HFF-Myc (cell line): ENCODE data around the gene HHATL.

Source experiments
- DNase-seq: peaks from one replicate; pipeline ENCODE4 v3.0.0-alpha.2; 2011; ENCODE audit warnings: low read depth; ENCODE audit errors: extremely low read depth
- H3K4me3 ChIP-seq: replicated peaks from 2 replicates; pipeline ENCODE4 v1.5.1; 2011; ENCODE audit warnings: low read depth, mild to moderate bottlenecking, control low read depth, low read length
- CTCF ChIP-seq: IDR thresholded peaks from 2 replicates; pipeline ENCODE4 v1.5.1; 2012; ENCODE audit warnings: mild to moderate bottlenecking, low read depth, low read length, control low read depth; ENCODE audit errors: missing control alignments

HHATL gene

GRCh38 chr3:42707620-42708355, 5.2 kb upstream of the HHATL start:
- DNase-seq: no peak
- TF ChIP-seq CTCF: no peak
- no peak overlapping the region for H3K4me3 ChIP-seq

- no peak for DNase-seq
- H3K4me3 ChIP-seq: no peak overlapping the region
- TF ChIP-seq CTCF: no peak
Measured at GRCh38 chr3:42706721-42707619, 4.4 kb upstream of the HHATL start.

GRCh38 chr3:42705962-42706585, 3.5 kb upstream of the HHATL start:
- DNase-seq: no peak
- no peak overlapping the region for H3K4me3 ChIP-seq
- no peak for TF ChIP-seq CTCF

GRCh38 chr3:42705058-42705767, 2.6 kb upstream of the HHATL start:
- no peak overlapping the region for H3K4me3 ChIP-seq
- no peak for TF ChIP-seq CTCF
- DNase-seq: no peak

GRCh38 chr3:42704136-42704841, 1.7 kb upstream of the HHATL start:
- TF ChIP-seq CTCF: no peak
- H3K4me3 ChIP-seq: no peak overlapping the region
- no peak for DNase-seq

- TF ChIP-seq CTCF: no peak
- no peak overlapping the region for H3K4me3 ChIP-seq
- no peak for DNase-seq
Measured at GRCh38 chr3:42703695-42704025, 1.1 kb upstream of the HHATL start.
